K562 (cell line): ENCODE measurements around the gene STAM2. TPM values are rescaled to one million over a fixed set of nuclear protein-coding genes. Genes with fewer than 3 reads are reported as not detected.
A peak's percentile ranks its signal among the peaks of the same experiment; 100 is the strongest.

Experiments
- ATAC-seq: fragments of 200-7000 bp; cut with Tn5 transposase; 3 replicates; pipeline ENCODE4 v1.9.1; 2020; ENCODE audit warnings: moderate library complexity
- BruUV-seq: library from RNA; stranded (reverse); fragments of 400-500 nt; replicated peaks from 2 replicates; lab custom pipeline; 2021; lab: Mats Ljungman, UMichigan
- CTCF ChIA-PET: fragments of 300-600 bp; formaldehyde crosslinking; extraction: SDS; loops from one replicate; lab custom pipeline; 2021; ENCODE audit warnings: low intra/inter-chr PET ratio; lab: Yijun Ruan, JAX
- POLR2A ChIA-PET: fragments of 300-600, 350-650 bp; sonication (Branson Sonifier 250); formaldehyde crosslinking; extraction: SDS; loops from one replicate; lab custom pipeline; 2021; ENCODE audit warnings: antibody characterized with exemption, inconsistent platforms; lab: Yijun Ruan, JAX
- DNase-seq, 4 experiments: peaks; one replicate each; pipeline versions ENCODE4 v3.0.0 to v3.0.0-alpha.2; 2011 to 2018; ENCODE audit warnings: low spot score in 3 of 4, mixed read lengths in 3 of 4; ENCODE audit errors: extremely low read depth in 1 of 4
- FAIRE-seq: peaks from 2 replicates; lab custom pipeline; 2011; peaks lifted over from hg19 to GRCh38; lab: Jason Lieb, UNC
- H2AFZ ChIP-seq: 2 replicates; pipeline ENCODE4 v1.6.0; 2011; ENCODE audit warnings: low read depth, low read length, control low read depth, inconsistent platforms
- H3K27ac ChIP-seq: fragments of 200-600 bp; 3 replicates; pipeline ENCODE4 v1.8.0; 2011; ENCODE audit warnings: low read depth, mild to moderate bottlenecking, control low read depth, inconsistent platforms, low read length, moderate library complexity, mixed read lengths; ENCODE audit errors: extremely low read depth
- H3K27me3 ChIP-seq, 2 experiments: fragments of 300-600 bp in 1 of 2; 2 replicates in 1 of 2; 3 replicates in 1 of 2; pipeline versions ENCODE4 v1.6.0 to v1.8.0; 2011; ENCODE audit warnings: inconsistent platforms in 2 of 2, low read length in 2 of 2, mild to moderate bottlenecking in 1 of 2, mixed read lengths in 1 of 2, moderate library complexity in 1 of 2; ENCODE audit not compliant: control insufficient read depth in 2 of 2, insufficient read depth in 2 of 2
- H3K36me3 ChIP-seq: fragments of 300-600 bp; 3 replicates; pipeline ENCODE4 v1.8.0; 2011; ENCODE audit warnings: mild to moderate bottlenecking, low read length, inconsistent platforms; ENCODE audit not compliant: control insufficient read depth, insufficient read depth
- H3K4me1 ChIP-seq, 2 experiments: fragments of 200-600 bp in 1 of 2; replicated peaks in 1 of 2; 2 replicates in 1 of 2; 3 replicates in 1 of 2; pipeline versions ENCODE4 v1.5.1 to v1.8.0; 2011; ENCODE audit warnings: inconsistent platforms in 2 of 2, low read length in 2 of 2, mild to moderate bottlenecking in 1 of 2, mixed read lengths in 1 of 2, moderate library complexity in 1 of 2; ENCODE audit not compliant: control insufficient read depth in 2 of 2, insufficient read depth in 2 of 2
- H3K4me2 ChIP-seq: 2 replicates; pipeline ENCODE4 v1.6.1; 2011; ENCODE audit warnings: low read length, control low read depth, inconsistent platforms, mixed read lengths; ENCODE audit not compliant: insufficient read depth
- H3K4me3 ChIP-seq: fragments of 200-600 bp; sonication (generic), shearing (Covaris generic); 2 replicates; pipeline ENCODE4 v1.5.1; 2016; ENCODE audit warnings: control low read depth, inconsistent platforms
- H3K79me2 ChIP-seq: fragments of 200-600 bp; 3 replicates; pipeline ENCODE4 v1.8.0; 2011; ENCODE audit warnings: low read length, inconsistent platforms; ENCODE audit not compliant: control insufficient read depth, insufficient read depth
- H3K9ac ChIP-seq, 2 experiments: 2 replicates each; pipeline versions ENCODE4 v1.6.0 to v1.6.1; 2011; ENCODE audit warnings: low read depth in 2 of 2, low read length in 2 of 2, control low read depth in 1 of 2, inconsistent platforms in 1 of 2, mild to moderate bottlenecking in 1 of 2, mixed read lengths in 1 of 2; ENCODE audit not compliant: insufficient read depth in 1 of 2
- H3K9me1 ChIP-seq: one replicate; pipeline ENCODE4 v1.6.0; 2011; ENCODE audit warnings: inconsistent platforms, mild to moderate bottlenecking, low read length, moderate library complexity; ENCODE audit not compliant: control insufficient read depth, insufficient read depth
- H3K9me3 ChIP-seq: replicated peaks from 2 replicates; pipeline ENCODE4 v1.5.1; 2011; ENCODE audit warnings: low read depth, low read length, inconsistent platforms; ENCODE audit not compliant: control insufficient read depth, insufficient read depth
- H4K20me1 ChIP-seq: replicated peaks from 2 replicates; pipeline ENCODE4 v1.6.1; 2011; ENCODE audit warnings: low read length, inconsistent platforms, mixed read lengths; ENCODE audit not compliant: control insufficient read depth, insufficient read depth
- GABPB1 ChIP-seq: sonication (generic); formaldehyde crosslinking; IDR thresholded peaks from 2 replicates; pipeline ENCODE4 v1.8.0; 2022; ENCODE audit warnings: mild to moderate bottlenecking, missing genetic modification reagents
- MAFF ChIP-seq: IDR thresholded peaks from 2 replicates; pipeline ENCODE4 v1.6.1; 2012; ENCODE audit warnings: low read length, improper control_type of control experiment
- MAFG ChIP-seq: fragments of 450-650 bp; conservative IDR thresholded peaks from 2 replicates; pipeline ENCODE4 v1.6.1; 2016; ENCODE audit warnings: missing genetic modification characterization, missing compliant biosample characterization
- MEF2D ChIP-seq: conservative IDR thresholded peaks from 2 replicates; pipeline ENCODE4 v1.6.1; 2016; ENCODE audit warnings: low read depth, missing genetic modification characterization, missing compliant biosample characterization
- NRF1 ChIP-seq, 2 experiments: fragments of 450-650 bp; IDR thresholded peaks in 1 of 2; conservative IDR thresholded peaks in 1 of 2; 2 replicates each; pipeline ENCODE4 v1.6.1; 2014; ENCODE audit warnings: mild to moderate bottlenecking in 2 of 2
- PHB2 ChIP-seq: fragments of 450-650 bp; IDR thresholded peaks from 2 replicates; pipeline ENCODE4 v1.6.1; 2017; ENCODE audit warnings: low read depth
- POLR2H ChIP-seq: IDR thresholded peaks from 2 replicates; pipeline ENCODE4 v1.6.1; 2016; ENCODE audit warnings: missing genetic modification characterization, low read depth, mild to moderate bottlenecking, control low read depth, missing compliant biosample characterization, moderate library complexity
- PPARD ChIP-seq: fragments of 250-450 bp; sonication (Bioruptor Pico); IDR thresholded peaks from 2 replicates; pipeline ENCODE4 v1.8.0; 2022; ENCODE audit warnings: inconsistent platforms, mild to moderate bottlenecking, moderate library complexity
- PRMT5 ChIP-seq: sonication (generic); formaldehyde crosslinking; IDR thresholded peaks from 2 replicates; pipeline ENCODE4 v1.5.0; 2020; ENCODE audit warnings: missing genetic modification reagents
- RBM22 ChIP-seq: fragments of 200-400 bp; formaldehyde crosslinking; IDR thresholded peaks from 2 replicates; pipeline ENCODE4 v1.6.1; 2018; ENCODE audit warnings: low read length, low read depth; ENCODE audit not compliant: poor library complexity, severe bottlenecking
- RHOXF2B ChIP-seq: fragments of 250-450 bp; sonication (Bioruptor Pico); conservative IDR thresholded peaks from 2 replicates; pipeline ENCODE4 v1.5.1; 2021
- SLC30A9 ChIP-seq: fragments of 250-450 bp; sonication (Bioruptor Pico); IDR thresholded peaks from 2 replicates; pipeline ENCODE4 v1.8.0; 2022; ENCODE audit warnings: mild to moderate bottlenecking, moderate library complexity
- XRCC3 ChIP-seq: fragments of 450-650 bp; IDR thresholded peaks from 2 replicates; pipeline ENCODE4 v1.6.1; 2017; ENCODE audit warnings: mild to moderate bottlenecking, moderate library complexity
- ZBTB9 ChIP-seq: fragments of 450-650 bp; formaldehyde crosslinking; IDR thresholded peaks from 2 replicates; pipeline ENCODE4 v1.4.0; 2020; ENCODE audit warnings: mild to moderate bottlenecking, moderate library complexity
- ZFP91 ChIP-seq: sonication (generic); formaldehyde crosslinking; IDR thresholded peaks from 2 replicates; pipeline ENCODE4 v1.8.0; 2022; ENCODE audit warnings: mild to moderate bottlenecking, missing genetic modification reagents
- ZNF140 ChIP-seq: fragments of 250-450 bp; sonication (Bioruptor Pico); IDR thresholded peaks from 2 replicates; pipeline ENCODE4 v1.8.0; 2021; ENCODE audit warnings: moderate library complexity, mild to moderate bottlenecking, inconsistent platforms
- ZZZ3 ChIP-seq: fragments of 450-650 bp; IDR thresholded peaks from 2 replicates; pipeline ENCODE4 v1.6.1; 2016; ENCODE audit warnings: antibody characterized with exemption, mild to moderate bottlenecking, moderate library complexity
- WGBS: fragments of 100-300 bp; shearing (Covaris generic); methylation state at CpG from one replicate; pipeline ENCODE4 v1.1.6; 2016; ENCODE audit warnings: low coverage, mixed read lengths; ENCODE audit not compliant: insufficient coverage; ENCODE audit errors: missing lambda C conversion rate; 5-methylcytosine and 5-hydroxymethylcytosine counted together
- in situ Hi-C: fragments of 300-500 bp; cut with MboI; formaldehyde crosslinking; loops from 4 replicates; pipeline ENCODE4 v1.15.0; 2018; ENCODE audit warnings: inconsistent platforms, mixed read lengths
- intact Hi-C: fragments of 100-400 bp; cut with micrococcal nuclease; formaldehyde crosslinking; loops from 2 replicates; pipeline ENCODE4 v1.14.2; 2022
- polyA plus RNA-seq, 8 experiments: library from polyadenylated mRNA; depleted of rRNA in 4 of 8; stranded (reverse) in 5 of 8; unstranded in 3 of 8; fragments of >200 nt; fragmentation: Nextera tagmentation in 2 of 8; fragmentation: Illumina TruSeq in 1 of 8; extraction: Ambion mirVana in 2 of 8; extraction: Trizol in 1 of 8; gene quantifications; 2 replicates each; pipeline versions ENCODE4 v1.2.1 to v1.2.3, GENCODE V29; 2011 to 2014; ENCODE audit warnings: inconsistent platforms in 1 of 8, missing spikeins in 1 of 8
- total RNA-seq, 7 experiments: library from RNA; depleted of rRNA in 6 of 7; stranded (reverse); fragments of >200 nt in 6 of 7; fragmentation: Illumina TruSeq in 2 of 7; extraction: Trizol in 2 of 7; gene quantifications; 2 replicates each; pipeline versions ENCODE4 v1.2.1 to v1.2.3, GENCODE V29; 2011 to 2021; ENCODE audit warnings: low replicate concordance in 1 of 7

STAM2 gene
- total and polyA plus RNA-seq, 9 of the 15 experiments (the other 6 are each of a cell fraction or from before 2014, with no cell fraction given), result 4.5 to 13.9 (median 8.7) TPM

GRCh38 chr2:152155209-152155608, 20.4 kb downstream of the STAM2 start:
- FAIRE-seq (peak; percentile 29), ATAC-seq (peak; percentile 67), DNase-seq (no peak)
- H3K36me3 ChIP-seq, result no peaks in the 10 kb centered on the region
- no TSS peak for BruUV-seq
- 0 out of 3 replicates have a peak, but pooled peaks cover 3% of the 10 kb centered on the region for H3K79me2 ChIP-seq
- H3K4me2 ChIP-seq, result no peak overlapping the region
- ChIA-PET POLR2A (interaction anchor here (1.6 kb wide), 1 partner anchor 10 kb away, joined by 5 read pairs; no protein-coding TSS in a partner anchor), CTCF (no interaction called here)
- no peaks in the 10 kb centered on the region for H3K9me1 ChIP-seq
- no peak for TF ChIP-seq MAFF
- no peak for TF ChIP-seq ZNF140 (CRISPR knock-in tag)
- no peak for TF ChIP-seq SLC30A9 (CRISPR knock-in tag)
- TF ChIP-seq ZFP91 (CRISPR knock-in tag), result no peak
- TF ChIP-seq PHB2, result no peak
- no peak for TF ChIP-seq XRCC3
- TF ChIP-seq RHOXF2B, result no peak
- TF ChIP-seq MAFG (tag), result no peak
- no peak for TF ChIP-seq GABPB1 (CRISPR knock-in tag)
- no peak for TF ChIP-seq POLR2H (tag)
- TF ChIP-seq ZBTB9, result no peak
- no peak for TF ChIP-seq NRF1 (conservative IDR thresholded peaks at IDR 0.05 in 1 of 2, IDR thresholded peaks at IDR 0.05 in 1 of 2)
- no peak for TF ChIP-seq RBM22
- TF ChIP-seq ZZZ3, result no peak
- no peak for TF ChIP-seq PPARD (CRISPR knock-in tag)
- TF ChIP-seq MEF2D, result no peak
- TF ChIP-seq PRMT5 (CRISPR knock-in tag), result no peak
- no peaks in the 10 kb centered on the region for H3K9me3 ChIP-seq
- H2AFZ ChIP-seq, result no peak overlapping the region
- 0 out of 2 replicates have a peak, but pooled peaks cover 3% of the 10 kb centered on the region for H4K20me1 ChIP-seq
- H3K4me1 ChIP-seq, result no peaks in the 10 kb centered on the region
- no peak overlapping the region for H3K9ac ChIP-seq
- no peak overlapping the region for H3K27ac ChIP-seq
- in situ Hi-C loops, result no loop called here
- 7% methylated on average over 4 of the region's 4 CpGs for WGBS
- no peaks in the 10 kb centered on the region for H3K27me3 ChIP-seq
- intact Hi-C loops, result no loop called here
- no peak overlapping the region for H3K4me3 ChIP-seq
